Measurements from ENCODE around the gene KRT82.

The KRT82 gene

GRCh38 chr12:52360663-52361271 lies 45.4 kb downstream of the KRT82 start:
- in situ Hi-C loops (cut with HindIII; ENCODE audit: low pct_ligation_motif_present, low sequenced_read_pairs), result no loop called here
- H3K4me3 ChIP-seq (ENCODE audit: low read depth, low read length), result no peak overlapping the region

GRCh38 chr12:52360106-52360662 lies 46.0 kb downstream of the KRT82 start:
- H3K27me3 ChIP-seq (replicated peaks), result no peaks in the 10 kb centered on the region
- no peak for TF ChIP-seq CTCF (IDR thresholded peaks at IDR 0.05; ENCODE audit: low read depth, low read length, missing control alignments)
- no peaks in the 10 kb centered on the region for H3K36me3 ChIP-seq (replicated peaks)
- no peak overlapping the region for H3K27ac ChIP-seq
- H3K4me3 ChIP-seq (ENCODE audit: low read depth, low read length), result no peak overlapping the region
- in situ Hi-C loops (cut with HindIII; ENCODE audit: low pct_ligation_motif_present, low sequenced_read_pairs), result no loop called here
- no peak for DNase-seq

More at GRCh38 chr12:52360663-52361271, 45.4 kb downstream of the KRT82 start:
- Histone ChIP-seq H3K27ac (no peak overlapping the region), H3K36me3 (replicated peaks) (no peaks in the 10 kb centered on the region), H3K27me3 (replicated peaks) (no peaks in the 10 kb centered on the region)
- no peak for TF ChIP-seq CTCF (IDR thresholded peaks at IDR 0.05; ENCODE audit: low read depth, low read length, missing control alignments)
- no peak for DNase-seq

GRCh38 chr12:52359621-52360061 lies 46.5 kb downstream of the KRT82 start:
- H3K27me3 ChIP-seq (replicated peaks), result no peaks in the 10 kb centered on the region
- TF ChIP-seq CTCF (IDR thresholded peaks at IDR 0.05; ENCODE audit: low read depth, low read length, missing control alignments), result no peak
- H3K36me3 ChIP-seq (replicated peaks), result no peaks in the 10 kb centered on the region
- no peak overlapping the region for H3K27ac ChIP-seq
- in situ Hi-C loops (cut with HindIII; ENCODE audit: low pct_ligation_motif_present, low sequenced_read_pairs), result no loop called here
- DNase-seq, result no peak
- no peak overlapping the region for H3K4me3 ChIP-seq (ENCODE audit: low read depth, low read length)

GRCh38 chr12:52358575-52359350 lies 47.4 kb downstream of the KRT82 start:
- peak; percentile 1 for TF ChIP-seq CTCF (IDR thresholded peaks at IDR 0.05; ENCODE audit: low read depth, low read length, missing control alignments)
- in situ Hi-C loops (cut with HindIII; ENCODE audit: low pct_ligation_motif_present, low sequenced_read_pairs), result no loop called here
- H3K4me3 ChIP-seq (ENCODE audit: low read depth, low read length), result no peak overlapping the region
- no peaks in the 10 kb centered on the region for H3K36me3 ChIP-seq (replicated peaks)
- DNase-seq, result no peak
- peaks cover 2% of the 10 kb centered on the region for H3K27me3 ChIP-seq (replicated peaks)
- no peak overlapping the region for H3K27ac ChIP-seq

GRCh38 chr12:52356762-52357580 lies 49.2 kb downstream of the KRT82 start:
- no peak for TF ChIP-seq CTCF (IDR thresholded peaks at IDR 0.05; ENCODE audit: low read depth, low read length, missing control alignments)
- no peak overlapping the region for H3K27ac ChIP-seq
- H3K36me3 ChIP-seq (replicated peaks), result no peaks in the 10 kb centered on the region
- peaks cover 11% of the 10 kb centered on the region for H3K27me3 ChIP-seq (replicated peaks)
- no peak overlapping the region for H3K4me3 ChIP-seq (ENCODE audit: low read depth, low read length)
- no peak for DNase-seq
- in situ Hi-C loops (cut with HindIII; ENCODE audit: low pct_ligation_motif_present, low sequenced_read_pairs), result no loop called here

All from brain microvascular endothelial cell (primary cell).